HCT116 (cell line): Measurements from ENCODE around the gene MRPL30.

Experiments
- CEBPB ChIP-seq: IDR thresholded peaks from 2 replicates; pipeline ENCODE4 v1.6.1; 2012; ENCODE audit warnings: low read depth
- YY1 ChIP-seq: IDR thresholded peaks from 2 replicates; pipeline ENCODE4 v1.6.1; 2011; ENCODE audit warnings: low read length, low read depth, moderate library complexity, mild to moderate bottlenecking; ENCODE audit not compliant: insufficient replicate concordance; ENCODE audit errors: extremely low read depth
- ZBTB33 ChIP-seq: IDR thresholded peaks from 2 replicates; pipeline ENCODE4 v1.6.1; 2011; ENCODE audit warnings: mild to moderate bottlenecking, low read length, moderate library complexity; ENCODE audit not compliant: insufficient replicate concordance; ENCODE audit errors: extremely low read depth
- ZNF274 ChIP-seq: fragments of 200-500 bp; sonication (Bioruptor generic); IDR thresholded peaks from 2 replicates; pipeline ENCODE4 v1.6.1; 2014; ENCODE audit warnings: mild to moderate bottlenecking, low read depth, low read length, inconsistent platforms
- TF ChIP-seq, protein P1 (sequence below), 3 experiments: fragments of 200-600 bp in 1 of 3; sonication (generic) in 1 of 3; IDR thresholded peaks in 2 of 3; conservative IDR thresholded peaks in 1 of 3; 2 replicates each; pipeline ENCODE4 v1.5.1; 2012 to 2017; ENCODE audit warnings: low read depth in 2 of 3, low read length in 2 of 3, antibody characterized with exemption in 1 of 3, borderline replicate concordance in 1 of 3, control low read depth in 1 of 3, mild to moderate bottlenecking in 1 of 3, mixed read lengths in 1 of 3, mixed run types in 1 of 3, moderate library complexity in 1 of 3; ENCODE audit not compliant: insufficient read depth in 1 of 3

DNA sequence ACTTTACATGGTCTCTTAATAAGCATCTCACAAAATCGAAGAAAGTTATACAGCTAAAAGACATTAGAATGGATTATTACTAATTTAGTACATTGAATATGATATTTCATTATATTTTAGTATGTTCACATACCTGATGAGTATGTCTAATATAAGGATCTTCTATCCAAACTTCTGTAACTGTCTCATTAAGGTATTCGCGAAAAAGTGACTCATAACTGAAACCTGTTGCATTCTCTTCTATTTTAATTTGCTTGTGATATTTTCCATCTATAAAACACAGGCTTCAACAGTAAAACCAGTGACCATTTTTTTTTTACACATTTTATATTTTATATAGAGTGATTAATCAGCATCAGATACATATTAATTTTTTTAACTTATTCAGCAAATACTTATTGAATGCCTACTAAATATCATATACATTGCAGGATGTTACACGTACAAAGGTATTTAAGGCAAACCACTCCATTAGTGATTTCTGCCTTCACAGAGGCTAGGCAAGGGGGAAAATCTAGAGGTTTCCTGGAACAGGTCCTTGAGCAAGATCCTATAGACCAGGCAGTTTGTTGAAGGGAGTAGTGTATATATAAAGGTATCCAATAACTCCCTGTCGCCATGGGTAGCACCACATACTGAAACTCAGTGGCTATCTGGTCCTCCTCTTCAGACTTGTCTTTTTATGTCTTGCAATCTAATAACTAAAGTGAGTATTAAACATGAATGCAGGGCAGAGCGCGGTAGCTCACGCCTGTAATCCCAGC is 9.4 kb upstream of the MRPL30 start:
- TF ChIP-seq ZBTB33 (no peak), ZNF274 (no peak), CEBPB (no peak), YY1 (no peak)
- TF ChIP-seq, protein P1, sequence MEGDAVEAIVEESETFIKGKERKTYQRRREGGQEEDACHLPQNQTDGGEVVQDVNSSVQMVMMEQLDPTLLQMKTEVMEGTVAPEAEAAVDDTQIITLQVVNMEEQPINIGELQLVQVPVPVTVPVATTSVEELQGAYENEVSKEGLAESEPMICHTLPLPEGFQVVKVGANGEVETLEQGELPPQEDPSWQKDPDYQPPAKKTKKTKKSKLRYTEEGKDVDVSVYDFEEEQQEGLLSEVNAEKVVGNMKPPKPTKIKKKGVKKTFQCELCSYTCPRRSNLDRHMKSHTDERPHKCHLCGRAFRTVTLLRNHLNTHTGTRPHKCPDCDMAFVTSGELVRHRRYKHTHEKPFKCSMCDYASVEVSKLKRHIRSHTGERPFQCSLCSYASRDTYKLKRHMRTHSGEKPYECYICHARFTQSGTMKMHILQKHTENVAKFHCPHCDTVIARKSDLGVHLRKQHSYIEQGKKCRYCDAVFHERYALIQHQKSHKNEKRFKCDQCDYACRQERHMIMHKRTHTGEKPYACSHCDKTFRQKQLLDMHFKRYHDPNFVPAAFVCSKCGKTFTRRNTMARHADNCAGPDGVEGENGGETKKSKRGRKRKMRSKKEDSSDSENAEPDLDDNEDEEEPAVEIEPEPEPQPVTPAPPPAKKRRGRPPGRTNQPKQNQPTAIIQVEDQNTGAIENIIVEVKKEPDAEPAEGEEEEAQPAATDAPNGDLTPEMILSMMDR (IDR thresholded peaks at IDR 0.05 in 2 of 3, conservative IDR thresholded peaks at IDR 0.05 in 1 of 3; ENCODE audit: borderline replicate concordance in 1 of 3, insufficient read depth in 1 of 3, low read depth in 2 of 3, low read length in 2 of 3) = no peak
